ENCODE data around the gene TTC33. TPM values are rescaled to one million over a fixed set of nuclear protein-coding genes. Genes with fewer than 3 reads are reported as not detected.

Gene TTC33
- polyA plus RNA-seq, 1 experiment = 12.4 TPM

DNA sequence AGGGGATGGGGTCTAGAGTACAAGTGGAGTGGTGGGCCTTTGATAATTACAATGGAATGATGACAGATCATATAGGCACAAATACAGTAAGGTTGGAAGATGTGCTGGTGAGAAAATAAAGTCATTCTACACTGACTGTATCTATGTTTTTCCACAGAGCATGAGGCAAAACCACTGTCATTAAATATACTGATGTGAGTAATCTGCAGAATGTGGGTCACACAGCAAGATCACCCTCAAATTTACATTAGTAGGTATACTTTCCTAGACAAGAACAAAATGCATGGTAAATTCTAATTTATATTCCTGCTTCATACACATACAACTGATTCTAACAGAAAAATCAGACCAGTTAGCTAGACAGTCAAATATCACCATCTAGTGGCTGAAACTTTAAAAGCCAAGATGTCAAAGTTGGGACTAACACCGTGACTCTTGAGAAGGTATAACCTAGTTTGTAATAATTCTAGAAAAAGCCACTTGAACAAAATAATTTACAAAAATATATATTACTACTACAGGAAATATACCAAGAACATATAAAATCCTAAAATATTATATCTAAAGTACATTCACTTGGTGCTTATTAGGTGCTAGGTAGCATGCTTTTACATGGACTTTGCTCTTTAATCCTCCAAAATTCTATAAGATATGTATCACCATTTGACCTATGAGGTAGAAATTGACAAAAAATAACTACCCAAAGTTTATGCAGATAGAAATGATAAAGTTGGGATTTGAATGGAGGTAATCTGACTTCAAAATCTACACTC, 19.5 kb downstream of the TTC33 start:
- TF ChIP-seq, protein P1, sequence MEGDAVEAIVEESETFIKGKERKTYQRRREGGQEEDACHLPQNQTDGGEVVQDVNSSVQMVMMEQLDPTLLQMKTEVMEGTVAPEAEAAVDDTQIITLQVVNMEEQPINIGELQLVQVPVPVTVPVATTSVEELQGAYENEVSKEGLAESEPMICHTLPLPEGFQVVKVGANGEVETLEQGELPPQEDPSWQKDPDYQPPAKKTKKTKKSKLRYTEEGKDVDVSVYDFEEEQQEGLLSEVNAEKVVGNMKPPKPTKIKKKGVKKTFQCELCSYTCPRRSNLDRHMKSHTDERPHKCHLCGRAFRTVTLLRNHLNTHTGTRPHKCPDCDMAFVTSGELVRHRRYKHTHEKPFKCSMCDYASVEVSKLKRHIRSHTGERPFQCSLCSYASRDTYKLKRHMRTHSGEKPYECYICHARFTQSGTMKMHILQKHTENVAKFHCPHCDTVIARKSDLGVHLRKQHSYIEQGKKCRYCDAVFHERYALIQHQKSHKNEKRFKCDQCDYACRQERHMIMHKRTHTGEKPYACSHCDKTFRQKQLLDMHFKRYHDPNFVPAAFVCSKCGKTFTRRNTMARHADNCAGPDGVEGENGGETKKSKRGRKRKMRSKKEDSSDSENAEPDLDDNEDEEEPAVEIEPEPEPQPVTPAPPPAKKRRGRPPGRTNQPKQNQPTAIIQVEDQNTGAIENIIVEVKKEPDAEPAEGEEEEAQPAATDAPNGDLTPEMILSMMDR (IDR thresholded peaks at IDR 0.05; ENCODE audit: low read depth, low read length) = peak; percentile 80
- ChIA-PET CTCF (interaction anchor here (0.8 to 4.8 kb wide), 7 partner anchors 10 to 1157 kb away, joined by 3 to 33 read pairs (median 14); no protein-coding TSS in a partner anchor), POLR2A (no interaction called here)
- Histone ChIP-seq H3K9me3 (ENCODE audit: control insufficient read depth, insufficient read depth, low read length) (peaks cover 3% of the 10 kb centered on the region; the same call in 1 of the 2 replicates), H3K27me3 (ENCODE audit: control insufficient read depth, insufficient read depth, low read length) (no peaks in the 10 kb centered on the region), H3K4me3 (ENCODE audit: low read depth, low read length) (no peak overlapping the region), H3K27ac (ENCODE audit: low read depth, low read length) (no peak overlapping the region)
- no peak for DNase-seq (ENCODE audit: low read depth, low spot score)

DNA sequence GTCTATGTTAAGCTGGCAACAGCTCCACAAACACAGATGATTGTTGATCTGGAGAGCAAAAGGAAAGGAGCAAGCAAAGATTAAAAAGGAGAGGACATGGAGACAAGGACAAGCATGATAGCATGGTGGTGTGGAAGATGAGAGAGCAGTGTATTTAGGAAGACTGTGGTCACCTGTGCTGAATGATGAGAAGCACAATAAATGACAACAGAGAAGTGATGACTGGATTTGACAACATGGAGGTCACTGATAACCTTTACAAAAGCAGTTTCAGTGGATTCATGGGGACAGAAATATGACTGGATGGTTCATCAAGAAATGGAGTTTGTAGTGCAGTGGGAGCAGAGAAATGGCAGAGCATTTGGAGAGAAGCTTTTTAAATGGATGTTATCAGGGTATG, 20.2 kb downstream of the TTC33 start:
- Histone ChIP-seq H3K27ac (ENCODE audit: low read depth, low read length) (peak overlapping the region; percentile 75), H3K27me3 (ENCODE audit: control insufficient read depth, insufficient read depth, low read length) (no peaks in the 10 kb centered on the region), H3K9me3 (ENCODE audit: control insufficient read depth, insufficient read depth, low read length) (peaks cover 3% of the 10 kb centered on the region; the same call in 1 of the 2 replicates), H3K4me3 (ENCODE audit: low read depth, low read length) (no peak overlapping the region)
- POLR2A ChIA-PET = interaction anchor here (0.6 kb wide), 1 partner anchor 298 kb away, joined by 4 read pairs; no protein-coding TSS in a partner anchor
- no peak for DNase-seq (ENCODE audit: low read depth, low spot score)
- CTCF ChIA-PET = interaction anchor here (0.6 to 4.8 kb wide), 10 partner anchors 11 to 1157 kb away, joined by 3 to 33 read pairs (median 4); no protein-coding TSS in a partner anchor
- TF ChIP-seq, protein P1 (IDR thresholded peaks at IDR 0.05; ENCODE audit: low read depth, low read length) = no peak

- H3K27me3 ChIP-seq (ENCODE audit: control insufficient read depth, insufficient read depth, low read length) = no peaks in the 10 kb centered on the region
- DNase-seq (ENCODE audit: low read depth, low spot score) = no peak
- H3K9me3 ChIP-seq (ENCODE audit: control insufficient read depth, insufficient read depth, low read length) = peaks cover 3% of the 10 kb centered on the region; the same call in 1 of the 2 replicates
- TF ChIP-seq, protein P1 (IDR thresholded peaks at IDR 0.05; ENCODE audit: low read depth, low read length) = no peak
- ChIA-PET POLR2A (interaction anchor here (0.6 kb wide), 1 partner anchor 297 kb away, joined by 4 read pairs; no protein-coding TSS in a partner anchor), CTCF (interaction anchor here (0.6 to 4.8 kb wide), 11 partner anchors 8 to 1156 kb away, joined by 3 to 33 read pairs (median 4); no protein-coding TSS in a partner anchor)
- H3K27ac ChIP-seq (ENCODE audit: low read depth, low read length) = peak overlapping the region; percentile 43
- H3K4me3 ChIP-seq (ENCODE audit: low read depth, low read length) = no peak overlapping the region
These were observed 20.8 kb downstream of the TTC33 start for GRCh38 chr5:40734986-40735385.

DNA sequence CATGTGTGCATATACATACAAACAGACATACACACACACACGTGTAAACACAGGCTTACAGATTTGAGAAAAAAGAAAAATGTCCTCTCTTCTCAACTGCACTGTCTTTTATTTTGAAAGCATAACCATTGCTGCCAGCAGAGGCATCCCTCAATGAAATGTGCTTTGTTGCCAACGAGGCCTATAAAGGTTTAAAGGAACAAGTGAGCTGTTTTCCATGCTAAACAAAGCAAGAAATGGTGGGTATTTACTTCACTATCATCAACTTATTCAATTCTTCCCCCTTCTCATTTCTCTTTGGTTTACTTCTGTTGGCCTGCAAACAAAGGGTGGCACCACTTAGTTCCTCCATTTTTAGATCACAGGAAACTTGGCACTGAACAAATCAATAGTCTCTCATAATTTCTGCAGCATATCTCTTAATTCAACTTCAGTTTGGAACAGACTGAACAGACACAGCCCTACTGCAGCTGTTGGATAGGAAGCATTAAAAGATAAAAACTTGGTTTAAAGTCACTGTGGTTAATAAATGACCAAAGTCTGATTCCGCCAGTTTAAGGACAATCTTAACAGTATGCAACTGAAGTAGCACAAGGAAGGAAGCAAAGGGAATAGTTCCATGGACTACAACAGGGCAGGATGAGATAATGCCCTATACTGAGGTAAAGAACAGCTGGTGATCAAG, 21.7 kb downstream of the TTC33 start:
- TF ChIP-seq, protein P1 (IDR thresholded peaks at IDR 0.05; ENCODE audit: low read depth, low read length) = 0 out of 2 replicates have a peak, but pooled peaks have one; percentile 9
- H3K4me3 ChIP-seq (ENCODE audit: low read depth, low read length) = no peak overlapping the region
- ChIA-PET POLR2A (no interaction called here), CTCF (interaction anchor here (0.6 to 4.8 kb wide), 9 partner anchors 9 to 1155 kb away, joined by 3 to 33 read pairs (median 4); no protein-coding TSS in a partner anchor)
- H3K27ac ChIP-seq (ENCODE audit: low read depth, low read length) = no peak overlapping the region
- DNase-seq (ENCODE audit: low read depth, low spot score) = no peak
- H3K27me3 ChIP-seq (ENCODE audit: control insufficient read depth, insufficient read depth, low read length) = no peaks in the 10 kb centered on the region
- H3K9me3 ChIP-seq (ENCODE audit: control insufficient read depth, insufficient read depth, low read length) = no peaks in the 10 kb centered on the region

Measured in AG04450 (cell line).